Ishikawa (cell line): ENCODE measurements around the gene MLH1.

Experiments
- CEBPB ChIP-seq: IDR thresholded peaks from 2 replicates; pipeline ENCODE4 v1.6.1; 2012
- EGR1 ChIP-seq: IDR thresholded peaks from 2 replicates; pipeline ENCODE4 v1.6.1; 2012
- EP300 ChIP-seq: IDR thresholded peaks from 2 replicates; pipeline ENCODE4 v1.6.1; 2012; ENCODE audit warnings: borderline replicate concordance
- RAD21 ChIP-seq: IDR thresholded peaks from 2 replicates; pipeline ENCODE4 v1.6.1; 2012; ENCODE audit warnings: low read depth
- TAF1 ChIP-seq: IDR thresholded peaks from 2 replicates; pipeline ENCODE4 v1.6.1; 2012; ENCODE audit warnings: low read depth, mild to moderate bottlenecking
- YY1 ChIP-seq: IDR thresholded peaks from 2 replicates; pipeline ENCODE4 v1.6.1; 2012; ENCODE audit warnings: low read depth
- ZBTB7A ChIP-seq: IDR thresholded peaks from 2 replicates; pipeline ENCODE4 v1.6.1; 2012; ENCODE audit warnings: low read depth
- TF ChIP-seq, protein P1 (sequence below): IDR thresholded peaks from 2 replicates; pipeline ENCODE4 v1.6.1; 2012
- TF ChIP-seq, protein P2 (sequence below): IDR thresholded peaks from 2 replicates; pipeline ENCODE4 v1.6.1; 2012; ENCODE audit warnings: low read depth, mild to moderate bottlenecking
- TF ChIP-seq, protein P3 (sequence below): IDR thresholded peaks from 2 replicates; pipeline ENCODE4 v1.6.1; 2012

DNA sequence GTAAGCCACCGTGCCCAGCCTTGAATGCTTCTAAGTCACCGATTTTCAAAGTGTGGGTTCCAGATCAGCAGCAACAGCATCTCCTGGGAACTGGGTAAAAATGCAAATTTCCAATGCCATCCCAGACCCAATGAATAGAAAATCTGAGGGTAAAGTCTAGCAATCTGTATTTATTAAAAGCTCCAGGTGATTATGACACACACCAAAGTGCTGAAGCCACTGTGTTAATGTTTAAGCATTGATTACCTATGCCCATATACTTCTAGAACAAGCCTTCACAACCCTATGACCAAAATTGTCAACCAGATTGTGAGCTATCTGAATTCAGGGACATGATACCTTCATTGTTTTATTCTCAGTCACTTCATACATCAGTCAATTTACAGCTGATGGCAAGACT is 94.6 kb downstream of the MLH1 start:
- TF ChIP-seq YY1 (no peak), RAD21 (no peak), TAF1 (no peak), EP300 (no peak), CEBPB (no peak), EGR1 (no peak), ZBTB7A (no peak)
- TF ChIP-seq, protein P1, sequence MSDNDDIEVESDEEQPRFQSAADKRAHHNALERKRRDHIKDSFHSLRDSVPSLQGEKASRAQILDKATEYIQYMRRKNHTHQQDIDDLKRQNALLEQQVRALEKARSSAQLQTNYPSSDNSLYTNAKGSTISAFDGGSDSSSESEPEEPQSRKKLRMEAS = no peak
- TF ChIP-seq, protein P2, sequence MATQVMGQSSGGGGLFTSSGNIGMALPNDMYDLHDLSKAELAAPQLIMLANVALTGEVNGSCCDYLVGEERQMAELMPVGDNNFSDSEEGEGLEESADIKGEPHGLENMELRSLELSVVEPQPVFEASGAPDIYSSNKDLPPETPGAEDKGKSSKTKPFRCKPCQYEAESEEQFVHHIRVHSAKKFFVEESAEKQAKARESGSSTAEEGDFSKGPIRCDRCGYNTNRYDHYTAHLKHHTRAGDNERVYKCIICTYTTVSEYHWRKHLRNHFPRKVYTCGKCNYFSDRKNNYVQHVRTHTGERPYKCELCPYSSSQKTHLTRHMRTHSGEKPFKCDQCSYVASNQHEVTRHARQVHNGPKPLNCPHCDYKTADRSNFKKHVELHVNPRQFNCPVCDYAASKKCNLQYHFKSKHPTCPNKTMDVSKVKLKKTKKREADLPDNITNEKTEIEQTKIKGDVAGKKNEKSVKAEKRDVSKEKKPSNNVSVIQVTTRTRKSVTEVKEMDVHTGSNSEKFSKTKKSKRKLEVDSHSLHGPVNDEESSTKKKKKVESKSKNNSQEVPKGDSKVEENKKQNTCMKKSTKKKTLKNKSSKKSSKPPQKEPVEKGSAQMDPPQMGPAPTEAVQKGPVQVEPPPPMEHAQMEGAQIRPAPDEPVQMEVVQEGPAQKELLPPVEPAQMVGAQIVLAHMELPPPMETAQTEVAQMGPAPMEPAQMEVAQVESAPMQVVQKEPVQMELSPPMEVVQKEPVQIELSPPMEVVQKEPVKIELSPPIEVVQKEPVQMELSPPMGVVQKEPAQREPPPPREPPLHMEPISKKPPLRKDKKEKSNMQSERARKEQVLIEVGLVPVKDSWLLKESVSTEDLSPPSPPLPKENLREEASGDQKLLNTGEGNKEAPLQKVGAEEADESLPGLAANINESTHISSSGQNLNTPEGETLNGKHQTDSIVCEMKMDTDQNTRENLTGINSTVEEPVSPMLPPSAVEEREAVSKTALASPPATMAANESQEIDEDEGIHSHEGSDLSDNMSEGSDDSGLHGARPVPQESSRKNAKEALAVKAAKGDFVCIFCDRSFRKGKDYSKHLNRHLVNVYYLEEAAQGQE = no peak
- TF ChIP-seq, protein P3, sequence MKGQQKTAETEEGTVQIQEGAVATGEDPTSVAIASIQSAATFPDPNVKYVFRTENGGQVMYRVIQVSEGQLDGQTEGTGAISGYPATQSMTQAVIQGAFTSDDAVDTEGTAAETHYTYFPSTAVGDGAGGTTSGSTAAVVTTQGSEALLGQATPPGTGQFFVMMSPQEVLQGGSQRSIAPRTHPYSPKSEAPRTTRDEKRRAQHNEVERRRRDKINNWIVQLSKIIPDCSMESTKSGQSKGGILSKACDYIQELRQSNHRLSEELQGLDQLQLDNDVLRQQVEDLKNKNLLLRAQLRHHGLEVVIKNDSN = no peak
